HepG2 (cell line): Measurements from ENCODE around the gene INHA. TPM values are rescaled to one million over a fixed set of nuclear protein-coding genes. Genes with fewer than 3 reads are reported as not detected.

ENCODE experiments used
- DPF2 ChIP-seq: sonication (generic); formaldehyde crosslinking; IDR thresholded peaks from 2 replicates; pipeline ENCODE4 v1.4.0; 2020; ENCODE audit warnings: mild to moderate bottlenecking, low read depth, missing genetic modification reagents, borderline replicate concordance
- EZH2 ChIP-seq: conservative IDR thresholded peaks from 2 replicates; pipeline ENCODE4 v1.6.1; 2012; ENCODE audit warnings: mild to moderate bottlenecking, low read depth, low read length, moderate library complexity
- GFI1 ChIP-seq: sonication (generic); formaldehyde crosslinking; IDR thresholded peaks from 2 replicates; pipeline ENCODE4 v1.5.0; 2020; ENCODE audit warnings: missing genetic modification reagents, mild to moderate bottlenecking, borderline replicate concordance
- IKZF4 ChIP-seq: sonication (generic); formaldehyde crosslinking; IDR thresholded peaks from 2 replicates; pipeline ENCODE4 v1.5.1; 2020; ENCODE audit warnings: borderline replicate concordance, mild to moderate bottlenecking, low read depth, missing genetic modification reagents; ENCODE audit errors: not compliant biosample characterization
- KLF9 ChIP-seq: IDR thresholded peaks from 2 replicates; pipeline ENCODE4 v1.6.1; 2016; ENCODE audit warnings: low read depth
- NKX3-1 ChIP-seq: sonication (generic); formaldehyde crosslinking; IDR thresholded peaks from 2 replicates; pipeline ENCODE4 v1.5.0; 2020; ENCODE audit warnings: missing genetic modification reagents
- RARG ChIP-seq: sonication (generic); formaldehyde crosslinking; IDR thresholded peaks from 2 replicates; pipeline ENCODE4 v1.4.0; 2020; ENCODE audit warnings: low read depth, mild to moderate bottlenecking, missing genetic modification reagents
- RBFOX2 ChIP-seq: fragments of 200-400 bp; formaldehyde crosslinking; IDR thresholded peaks from 2 replicates; pipeline ENCODE4 v1.6.1; 2017; ENCODE audit warnings: low read depth, mild to moderate bottlenecking, low read length
- RORA ChIP-seq: sonication (generic); formaldehyde crosslinking; IDR thresholded peaks from 2 replicates; pipeline ENCODE4 v1.5.0; 2020; ENCODE audit warnings: mild to moderate bottlenecking, missing genetic modification reagents, moderate library complexity
- SKI ChIP-seq: fragments of 450-650 bp; IDR thresholded peaks from one replicate; pipeline ENCODE4 v1.6.1; 2018; ENCODE audit warnings: mild to moderate bottlenecking; ENCODE audit not compliant: partially characterized antibody
- TBX3 ChIP-seq: fragments of 450-650 bp; IDR thresholded peaks from 2 replicates; pipeline ENCODE4 v1.6.1; 2017; ENCODE audit warnings: antibody characterized with exemption, mild to moderate bottlenecking, inconsistent platforms, borderline replicate concordance
- TGIF2 ChIP-seq: IDR thresholded peaks from 2 replicates; pipeline ENCODE4 v1.6.1; 2016; ENCODE audit warnings: control low read depth, missing compliant biosample characterization
- ZNF24 ChIP-seq: fragments of 450-650 bp; IDR thresholded peaks from 2 replicates; pipeline ENCODE4 v1.6.1; 2017; ENCODE audit warnings: antibody characterized with exemption, mild to moderate bottlenecking
- ZNF253 ChIP-seq: sonication (generic); formaldehyde crosslinking; IDR thresholded peaks from 2 replicates; pipeline ENCODE4 v1.8.0; 2022; ENCODE audit warnings: mild to moderate bottlenecking, missing genetic modification reagents, borderline replicate concordance
- ZNF260 ChIP-seq: sonication (generic); formaldehyde crosslinking; IDR thresholded peaks from 2 replicates; pipeline ENCODE4 v1.4.0; 2020; ENCODE audit warnings: missing genetic modification reagents, low read depth, mild to moderate bottlenecking, borderline replicate concordance
- ZNF431 ChIP-seq: sonication (generic); formaldehyde crosslinking; IDR thresholded peaks from 2 replicates; pipeline ENCODE4 v1.9.0; 2022; ENCODE audit warnings: missing genetic modification reagents, low read depth, mild to moderate bottlenecking, borderline replicate concordance
- ZNF451 ChIP-seq: sonication (generic); formaldehyde crosslinking; IDR thresholded peaks from 2 replicates; pipeline ENCODE4 v1.5.0; 2020; ENCODE audit warnings: mild to moderate bottlenecking, missing genetic modification reagents
- ZNF547 ChIP-seq: sonication (generic); formaldehyde crosslinking; IDR thresholded peaks from 2 replicates; pipeline ENCODE4 v1.5.1; 2020; ENCODE audit warnings: mild to moderate bottlenecking, missing genetic modification reagents
- ZNF777 ChIP-seq: sonication (generic); formaldehyde crosslinking; IDR thresholded peaks from 2 replicates; pipeline ENCODE4 v1.4.0; 2020; ENCODE audit warnings: missing genetic modification reagents
- polyA plus RNA-seq, 8 experiments: library from polyadenylated mRNA; depleted of rRNA in 3 of 8; stranded (reverse) in 7 of 8; unstranded in 1 of 8; fragments of >200 nt; fragmentation: Illumina TruSeq in 4 of 8; extraction: Trizol in 4 of 8; gene quantifications; 2 replicates each; pipeline versions ENCODE4 v1.2.1 to v1.2.3, GENCODE V29; 2011 to 2016; ENCODE audit warnings: low read depth in 4 of 8, missing spikeins in 1 of 8, mixed read lengths in 1 of 8; ENCODE audit not compliant: insufficient read depth in 1 of 8
- total RNA-seq, 5 experiments: library from RNA; depleted of rRNA; stranded (reverse); fragments of >200 nt; fragmentation: Illumina TruSeq; extraction: Trizol; gene quantifications; 2 replicates each; pipeline ENCODE4 v1.2.3, GENCODE V29; 2016; ENCODE audit warnings: low read depth in 1 of 5
- TF ChIP-seq, protein P1 (sequence below): sonication (generic); formaldehyde crosslinking; IDR thresholded peaks from 2 replicates; pipeline ENCODE4 v1.5.1; 2020; ENCODE audit warnings: mild to moderate bottlenecking, missing genetic modification reagents, moderate library complexity
- TF ChIP-seq, protein P2 (sequence below): sonication (generic); formaldehyde crosslinking; IDR thresholded peaks from 2 replicates; pipeline ENCODE4 v1.5.0; 2020; ENCODE audit warnings: mild to moderate bottlenecking, missing genetic modification reagents
- TF ChIP-seq, protein P3 (sequence below): sonication (generic); formaldehyde crosslinking; IDR thresholded peaks from 2 replicates; pipeline ENCODE4 v1.4.0; 2020; ENCODE audit warnings: mild to moderate bottlenecking, missing genetic modification reagents
- TF ChIP-seq, protein P4 (sequence below): sonication (generic); formaldehyde crosslinking; IDR thresholded peaks from 2 replicates; pipeline ENCODE4 v1.4.0; 2020; ENCODE audit warnings: mild to moderate bottlenecking, missing genetic modification reagents
- TF ChIP-seq, protein P5 (sequence below): sonication (generic); formaldehyde crosslinking; IDR thresholded peaks from 2 replicates; pipeline ENCODE4 v1.4.0; 2020; ENCODE audit warnings: missing genetic modification reagents

The INHA gene
- total and polyA plus RNA-seq, 2 of the 13 experiments (the other 11 are each of a cell fraction or from before 2014, with no cell fraction given) = 4.1 to 15.2 TPM

DNA sequence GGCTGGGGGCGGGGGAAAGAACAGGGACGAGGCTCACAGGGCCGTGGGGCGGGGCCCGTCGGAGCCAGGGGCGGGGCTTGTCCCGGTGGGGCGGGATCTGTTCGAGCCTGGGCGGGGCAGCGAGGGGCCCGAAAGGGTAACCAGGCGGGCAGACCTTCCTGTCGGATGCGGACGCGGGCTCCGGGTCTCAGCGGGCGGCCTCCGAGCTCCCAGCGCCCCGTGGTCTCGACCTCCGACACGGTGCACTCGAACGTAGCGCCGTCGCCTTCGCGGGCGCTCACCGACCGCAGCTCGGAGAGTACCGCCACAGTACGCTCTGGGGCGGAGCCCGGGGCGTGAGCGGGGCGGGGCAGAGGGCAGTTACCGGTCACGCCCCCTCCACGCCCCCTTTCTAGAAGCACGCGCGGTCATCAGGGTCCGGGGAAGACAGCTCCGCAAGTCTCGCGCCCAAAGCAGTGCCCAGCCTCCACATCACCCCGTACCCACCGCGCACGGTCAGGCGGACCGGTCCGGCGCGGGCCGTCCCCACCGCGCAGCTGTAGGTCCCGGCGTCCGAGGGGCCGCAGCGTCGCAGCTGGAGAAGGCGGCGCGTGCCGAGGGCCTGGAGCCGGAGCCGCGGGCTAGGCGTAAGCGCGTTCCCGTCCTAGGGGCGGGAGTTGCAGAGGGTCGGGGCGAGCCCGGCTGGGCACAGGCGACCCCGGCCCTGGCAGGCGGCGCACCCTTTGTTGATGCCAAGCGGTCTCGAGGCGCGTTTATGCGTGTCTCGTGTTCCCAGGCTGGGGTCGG lies 19.5 kb upstream of the INHA start (continued):
- peak; percentile 97 for TF ChIP-seq IKZF4
- no peak; the same call in 1 of the 2 replicates for TF ChIP-seq ZNF253 (CRISPR knock-in tag)
- 0 out of 2 replicates have a peak, but pooled peaks have one; percentile 71 for TF ChIP-seq KLF9 (CRISPR knock-in tag)
- peak; percentile 84; the same call in 1 of the 2 replicates for TF ChIP-seq ZNF260 (CRISPR knock-in tag)
- TF ChIP-seq, protein P1, sequence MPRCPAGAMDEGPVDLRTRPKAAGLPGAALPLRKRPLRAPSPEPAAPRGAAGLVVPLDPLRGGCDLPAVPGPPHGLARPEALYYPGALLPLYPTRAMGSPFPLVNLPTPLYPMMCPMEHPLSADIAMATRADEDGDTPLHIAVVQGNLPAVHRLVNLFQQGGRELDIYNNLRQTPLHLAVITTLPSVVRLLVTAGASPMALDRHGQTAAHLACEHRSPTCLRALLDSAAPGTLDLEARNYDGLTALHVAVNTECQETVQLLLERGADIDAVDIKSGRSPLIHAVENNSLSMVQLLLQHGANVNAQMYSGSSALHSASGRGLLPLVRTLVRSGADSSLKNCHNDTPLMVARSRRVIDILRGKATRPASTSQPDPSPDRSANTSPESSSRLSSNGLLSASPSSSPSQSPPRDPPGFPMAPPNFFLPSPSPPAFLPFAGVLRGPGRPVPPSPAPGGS (CRISPR knock-in tag) = no peak; the same call in 1 of the 2 replicates
- TF ChIP-seq RBFOX2 = peak; percentile 80
- TF ChIP-seq, protein P2, sequence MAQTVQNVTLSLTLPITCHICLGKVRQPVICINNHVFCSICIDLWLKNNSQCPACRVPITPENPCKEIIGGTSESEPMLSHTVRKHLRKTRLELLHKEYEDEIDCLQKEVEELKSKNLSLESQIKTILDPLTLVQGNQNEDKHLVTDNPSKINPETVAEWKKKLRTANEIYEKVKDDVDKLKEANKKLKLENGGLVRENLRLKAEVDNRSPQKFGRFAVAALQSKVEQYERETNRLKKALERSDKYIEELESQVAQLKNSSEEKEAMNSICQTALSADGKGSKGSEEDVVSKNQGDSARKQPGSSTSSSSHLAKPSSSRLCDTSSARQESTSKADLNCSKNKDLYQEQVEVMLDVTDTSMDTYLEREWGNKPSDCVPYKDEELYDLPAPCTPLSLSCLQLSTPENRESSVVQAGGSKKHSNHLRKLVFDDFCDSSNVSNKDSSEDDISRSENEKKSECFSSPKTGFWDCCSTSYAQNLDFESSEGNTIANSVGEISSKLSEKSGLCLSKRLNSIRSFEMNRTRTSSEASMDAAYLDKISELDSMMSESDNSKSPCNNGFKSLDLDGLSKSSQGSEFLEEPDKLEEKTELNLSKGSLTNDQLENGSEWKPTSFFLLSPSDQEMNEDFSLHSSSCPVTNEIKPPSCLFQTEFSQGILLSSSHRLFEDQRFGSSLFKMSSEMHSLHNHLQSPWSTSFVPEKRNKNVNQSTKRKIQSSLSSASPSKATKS (CRISPR knock-in tag) = no peak; the same call in 1 of the 2 replicates
- TF ChIP-seq, protein P3, sequence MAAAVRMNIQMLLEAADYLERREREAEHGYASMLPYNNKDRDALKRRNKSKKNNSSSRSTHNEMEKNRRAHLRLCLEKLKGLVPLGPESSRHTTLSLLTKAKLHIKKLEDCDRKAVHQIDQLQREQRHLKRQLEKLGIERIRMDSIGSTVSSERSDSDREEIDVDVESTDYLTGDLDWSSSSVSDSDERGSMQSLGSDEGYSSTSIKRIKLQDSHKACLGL = peak; percentile 86
- no peak for TF ChIP-seq ZNF24
- peak; percentile 21 for TF ChIP-seq SKI
- TF ChIP-seq DPF2 (CRISPR knock-in tag) = no peak
- peak; percentile 83; the same call in 1 of the 2 replicates for TF ChIP-seq ZNF547 (CRISPR knock-in tag)
- TF ChIP-seq TGIF2 (CRISPR knock-in tag) = peak; percentile 14; the same call in 1 of the 2 replicates
- no peak for TF ChIP-seq EZH2
- TF ChIP-seq GFI1 (CRISPR knock-in tag) = no peak
- 0 out of 2 replicates have a peak, but pooled peaks have one; percentile 18 for TF ChIP-seq NKX3-1 (CRISPR knock-in tag)
- TF ChIP-seq RARG (CRISPR knock-in tag) = no peak
- TF ChIP-seq TBX3 = no peak
- TF ChIP-seq, protein P4, sequence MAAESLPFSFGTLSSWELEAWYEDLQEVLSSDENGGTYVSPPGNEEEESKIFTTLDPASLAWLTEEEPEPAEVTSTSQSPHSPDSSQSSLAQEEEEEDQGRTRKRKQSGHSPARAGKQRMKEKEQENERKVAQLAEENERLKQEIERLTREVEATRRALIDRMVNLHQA (CRISPR knock-in tag) = no peak
- peak; percentile 68 for TF ChIP-seq ZNF777
- TF ChIP-seq, protein P5, sequence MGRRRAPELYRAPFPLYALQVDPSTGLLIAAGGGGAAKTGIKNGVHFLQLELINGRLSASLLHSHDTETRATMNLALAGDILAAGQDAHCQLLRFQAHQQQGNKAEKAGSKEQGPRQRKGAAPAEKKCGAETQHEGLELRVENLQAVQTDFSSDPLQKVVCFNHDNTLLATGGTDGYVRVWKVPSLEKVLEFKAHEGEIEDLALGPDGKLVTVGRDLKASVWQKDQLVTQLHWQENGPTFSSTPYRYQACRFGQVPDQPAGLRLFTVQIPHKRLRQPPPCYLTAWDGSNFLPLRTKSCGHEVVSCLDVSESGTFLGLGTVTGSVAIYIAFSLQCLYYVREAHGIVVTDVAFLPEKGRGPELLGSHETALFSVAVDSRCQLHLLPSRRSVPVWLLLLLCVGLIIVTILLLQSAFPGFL (CRISPR knock-in tag) = no peak
- no peak for TF ChIP-seq RORA
- peak; percentile 84; the same call in 1 of the 2 replicates for TF ChIP-seq ZNF431 (CRISPR knock-in tag)
- peak; percentile 96 for TF ChIP-seq ZNF451 (CRISPR knock-in tag)
